ENCODE results near the gene CACNB2.

CACNB2 gene

DNA sequence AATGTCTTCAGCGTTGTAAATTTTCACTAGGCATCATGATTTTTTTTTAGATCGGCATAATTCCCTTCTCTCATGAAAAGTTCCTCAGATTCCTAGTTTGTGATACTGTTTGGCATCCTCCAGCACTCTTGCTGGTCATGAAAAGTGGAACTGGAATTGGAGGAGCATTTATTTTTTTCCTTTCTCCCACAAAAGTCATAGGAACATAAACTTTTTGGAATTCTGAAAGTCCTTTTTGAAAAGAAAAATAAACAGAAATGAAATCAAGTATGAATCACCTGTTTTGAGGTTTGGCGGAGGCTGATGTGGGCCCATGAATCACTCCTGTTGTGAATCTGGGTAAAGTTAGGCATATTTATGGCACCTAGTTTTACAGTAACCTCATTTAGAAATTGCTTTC, 17.7 kb downstream of the CACNB2 start:
- no peak for TF ChIP-seq CTCF (IDR thresholded peaks at IDR 0.05)

DNA sequence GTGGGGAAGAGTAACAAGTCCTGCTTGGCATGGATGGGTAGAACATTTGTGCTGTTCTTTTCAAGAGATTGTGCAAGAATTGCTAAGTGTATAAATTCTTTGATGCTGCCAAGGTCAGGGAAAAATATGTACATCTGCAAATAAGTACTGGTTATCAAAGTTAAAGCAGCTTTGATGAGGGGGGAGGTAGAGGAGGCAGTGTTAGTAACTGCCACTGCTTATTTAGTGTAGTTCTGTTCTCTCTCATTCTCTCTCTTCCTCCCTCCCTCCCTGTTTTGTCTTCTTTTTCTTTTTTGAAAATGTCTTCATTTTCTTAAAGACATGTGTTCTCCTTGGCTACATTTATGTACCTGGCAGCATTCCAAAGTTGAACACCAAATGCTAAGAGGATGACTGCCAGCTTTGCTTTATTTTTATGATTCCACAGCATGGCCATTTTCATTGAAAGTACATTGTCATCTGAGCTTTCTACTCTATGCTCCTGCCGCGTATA, 18.6 kb downstream of the CACNB2 start:
- no peaks in the 10 kb centered on the region for H3K4me1 ChIP-seq (ENCODE audit: control insufficient read depth in 1 of 2, insufficient read depth in 1 of 2, low read depth in 1 of 2, low read length in 1 of 2)
- H3K9me3 ChIP-seq, result no peaks in the 10 kb centered on the region
- no peaks in the 10 kb centered on the region for H3K27me3 ChIP-seq
- no peak for TF ChIP-seq CTCF (IDR thresholded peaks at IDR 0.05)
- H3K4me3 ChIP-seq (ENCODE audit: low read depth in 1 of 2, low read length in 1 of 2), result no peak overlapping the region
- no peak overlapping the region for H3K27ac ChIP-seq
- H3K36me3 ChIP-seq, result no peaks in the 10 kb centered on the region

More for the DNA sequence above, 17.7 kb downstream of the CACNB2 start:
- Histone ChIP-seq H3K36me3 (no peaks in the 10 kb centered on the region), H3K27ac (no peak overlapping the region), H3K27me3 (no peaks in the 10 kb centered on the region), H3K4me3 (ENCODE audit: low read depth in 1 of 2, low read length in 1 of 2) (no peak overlapping the region), H3K4me1 (ENCODE audit: control insufficient read depth in 1 of 2, insufficient read depth in 1 of 2, low read depth in 1 of 2, low read length in 1 of 2) (no peaks in the 10 kb centered on the region), H3K9me3 (no peaks in the 10 kb centered on the region)

DNA sequence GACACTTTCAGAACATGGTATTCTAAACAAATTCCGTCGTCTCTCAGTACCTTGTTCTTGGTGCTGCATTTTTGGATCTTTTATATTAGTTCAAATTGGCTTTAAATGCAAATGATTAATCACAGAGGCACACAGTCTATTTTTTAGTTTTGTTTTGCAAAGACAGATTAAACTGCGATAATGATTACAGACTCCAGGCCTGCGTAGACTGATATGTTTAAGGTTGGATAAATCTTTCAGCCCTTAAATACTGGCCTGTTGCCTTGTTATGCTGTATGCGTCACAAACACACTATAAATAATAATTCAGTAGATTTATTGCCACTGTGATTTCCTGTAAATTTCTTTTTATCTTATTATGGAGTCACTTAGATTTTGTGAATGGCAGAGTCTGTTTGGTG, 19.3 kb downstream of the CACNB2 start:
- no peak overlapping the region for H3K4me3 ChIP-seq (ENCODE audit: low read depth in 1 of 2, low read length in 1 of 2)
- H3K27me3 ChIP-seq, result no peaks in the 10 kb centered on the region
- H3K9me3 ChIP-seq, result no peaks in the 10 kb centered on the region
- TF ChIP-seq CTCF (IDR thresholded peaks at IDR 0.05), result no peak
- no peak overlapping the region for H3K27ac ChIP-seq
- no peaks in the 10 kb centered on the region for H3K36me3 ChIP-seq
- no peaks in the 10 kb centered on the region for H3K4me1 ChIP-seq (ENCODE audit: control insufficient read depth in 1 of 2, insufficient read depth in 1 of 2, low read depth in 1 of 2, low read length in 1 of 2)

GRCh38 chr10:18162021-18162627, 21.9 kb downstream of the CACNB2 start:
- no peaks in the 10 kb centered on the region for H3K4me1 ChIP-seq (ENCODE audit: control insufficient read depth in 1 of 2, insufficient read depth in 1 of 2, low read depth in 1 of 2, low read length in 1 of 2)
- H3K4me3 ChIP-seq (ENCODE audit: low read depth in 1 of 2, low read length in 1 of 2), result no peak overlapping the region
- H3K9me3 ChIP-seq, result no peaks in the 10 kb centered on the region
- TF ChIP-seq CTCF (IDR thresholded peaks at IDR 0.05), result no peak
- H3K27me3 ChIP-seq, result no peaks in the 10 kb centered on the region
- no peak overlapping the region for H3K27ac ChIP-seq
- H3K36me3 ChIP-seq, result no peaks in the 10 kb centered on the region

DNA sequence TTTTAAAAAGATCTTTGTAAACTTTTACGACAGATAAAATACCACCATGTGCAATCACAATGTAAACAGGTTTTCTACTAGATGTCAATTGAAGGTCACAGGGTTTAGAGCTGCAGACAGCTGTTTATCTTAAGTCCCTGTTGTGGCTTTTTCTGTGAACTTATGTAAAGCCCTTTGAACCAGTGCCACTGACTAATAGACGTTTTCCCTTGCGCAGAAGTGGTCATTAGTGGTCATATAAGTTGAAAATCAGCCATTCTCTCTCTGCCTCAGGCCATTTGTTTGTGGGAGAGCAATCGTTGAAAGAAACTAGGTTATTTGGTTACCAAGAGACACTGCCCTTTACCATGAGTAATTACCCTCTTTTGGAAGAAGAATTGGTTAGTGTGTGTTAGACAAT, 23.9 kb downstream of the CACNB2 start:
- TF ChIP-seq CTCF (IDR thresholded peaks at IDR 0.05), result no peak
- no peak overlapping the region for H3K4me3 ChIP-seq (ENCODE audit: low read depth in 1 of 2, low read length in 1 of 2)
- no peaks in the 10 kb centered on the region for H3K36me3 ChIP-seq
- H3K27ac ChIP-seq, result no peak overlapping the region
- no peaks in the 10 kb centered on the region for H3K4me1 ChIP-seq (ENCODE audit: control insufficient read depth in 1 of 2, insufficient read depth in 1 of 2, low read depth in 1 of 2, low read length in 1 of 2)
- H3K27me3 ChIP-seq, result no peaks in the 10 kb centered on the region
- H3K9me3 ChIP-seq, result no peaks in the 10 kb centered on the region
